H1 (cell line): ENCODE data around the gene UBE2K. TPM values are rescaled to one million over a fixed set of nuclear protein-coding genes. Genes with fewer than 3 reads are reported as not detected.

Experiments
- CTCF ChIA-PET: fragments of 300-600 bp; sonication (Branson Sonifier 250); formaldehyde crosslinking; loops from one replicate; lab custom pipeline; 2021; ENCODE audit not compliant: partially characterized antibody; lab: Charles Lee
- POLR2A ChIA-PET: fragments of 300-600 bp; sonication (Branson Sonifier 250); formaldehyde crosslinking; loops from one replicate; lab custom pipeline; 2021; ENCODE audit warnings: inconsistent platforms; ENCODE audit not compliant: partially characterized antibody; lab: Charles Lee
- DNase-seq, 2 experiments: peaks; one replicate each; pipeline versions ENCODE4 v3.0.0 to v3.0.0-alpha.2; 2010 to 2022; ENCODE audit warnings: low spot score in 2 of 2, low read depth in 1 of 2, mixed read lengths in 1 of 2
- FAIRE-seq: peaks from 2 replicates; lab custom pipeline; 2011; peaks lifted over from hg19 to GRCh38; lab: Jason Lieb, UNC
- H2AFZ ChIP-seq: 2 replicates; pipeline ENCODE4 v1.8.1; 2012; ENCODE audit warnings: low read length, inconsistent platforms
- H2AK5ac ChIP-seq: 2 replicates; pipeline ENCODE4 v1.6.1; 2013; ENCODE audit warnings: low read depth, low read length
- H2BK120ac ChIP-seq: replicated peaks from 2 replicates; pipeline ENCODE3; 2013; ENCODE audit warnings: low read depth, low read length, inconsistent platforms
- H2BK12ac ChIP-seq: 2 replicates; pipeline ENCODE4 v1.6.1; 2013; ENCODE audit warnings: low read depth, low read length
- H2BK15ac ChIP-seq: 2 replicates; pipeline ENCODE4 v1.6.1; 2013; ENCODE audit warnings: low read length
- H2BK20ac ChIP-seq: 2 replicates; pipeline ENCODE4 v1.6.1; 2013; ENCODE audit warnings: low read length
- H2BK5ac ChIP-seq: 2 replicates; pipeline ENCODE4 v1.6.1; 2013; ENCODE audit warnings: low read depth, low read length
- H3K14ac ChIP-seq: 2 replicates; pipeline ENCODE4 v1.6.1; 2013; ENCODE audit warnings: inconsistent platforms; ENCODE audit not compliant: insufficient read length
- H3K18ac ChIP-seq: 2 replicates; pipeline ENCODE4 v1.6.1; 2013; ENCODE audit warnings: low read length; ENCODE audit errors: extremely low read depth
- H3K23ac ChIP-seq: 2 replicates; pipeline ENCODE4 v1.6.1; 2013; ENCODE audit warnings: inconsistent platforms; ENCODE audit not compliant: insufficient read length
- H3K23me2 ChIP-seq: 2 replicates; pipeline ENCODE4 v1.6.1; 2013; ENCODE audit warnings: low read depth, low read length
- H3K27ac ChIP-seq: 2 replicates; pipeline ENCODE4 v1.6.1; 2011; ENCODE audit warnings: low read depth, low read length, inconsistent platforms
- H3K27me3 ChIP-seq, 4 experiments: replicated peaks in 1 of 4; 1 replicate in 1 of 4; 2 replicates in 3 of 4; pipeline versions ENCODE4 v1.6.1 to v1.8.1; 2011 to 2013; ENCODE audit warnings: low read length in 3 of 4, mild to moderate bottlenecking in 3 of 4, inconsistent platforms in 2 of 4, mixed read lengths in 2 of 4, moderate library complexity in 1 of 4; ENCODE audit not compliant: control insufficient read depth in 3 of 4, insufficient read depth in 3 of 4; ENCODE audit errors: extremely low read depth in 1 of 4
- H3K36me3 ChIP-seq, 4 experiments: 2 replicates each; pipeline versions ENCODE4 v1.6.1 to v1.8.1; 2011 to 2013; ENCODE audit warnings: mild to moderate bottlenecking in 4 of 4, low read length in 3 of 4, moderate library complexity in 2 of 4, control low read depth in 1 of 4, inconsistent platforms in 1 of 4; ENCODE audit not compliant: insufficient read depth in 4 of 4, control insufficient read depth in 2 of 4
- H3K4ac ChIP-seq: replicated peaks from 2 replicates; pipeline ENCODE3; 2013; ENCODE audit warnings: low read length, low read depth, mixed read lengths, inconsistent platforms; ENCODE audit not compliant: insufficient read length
- H3K4me1 ChIP-seq, 4 experiments: replicated peaks in 1 of 4; 1 replicate in 1 of 4; 2 replicates in 3 of 4; pipeline versions ENCODE4 v1.6.1 to v1.8.1; 2011 to 2013; ENCODE audit warnings: low read length in 3 of 4, inconsistent platforms in 2 of 4, mixed read lengths in 1 of 4; ENCODE audit not compliant: insufficient read depth in 4 of 4, control insufficient read depth in 3 of 4
- H3K4me2 ChIP-seq, 2 experiments: 2 replicates each; pipeline versions ENCODE4 v1.6.1 to v1.8.1; 2011 to 2013; ENCODE audit warnings: low read depth in 2 of 2, low read length in 2 of 2, control low read depth in 1 of 2, inconsistent platforms in 1 of 2, mild to moderate bottlenecking in 1 of 2; ENCODE audit not compliant: insufficient read depth in 1 of 2
- H3K4me3 ChIP-seq, 4 experiments: fragments of 200-600, 300-600 bp in 1 of 4; sonication (generic), shearing (Covaris generic), sonication (Bioruptor Twin) in 1 of 4; 2 replicates each; pipeline versions ENCODE4 v1.5.1 to v1.8.1; 2011 to 2016; ENCODE audit warnings: low read length in 4 of 4, low read depth in 3 of 4, control low read depth in 2 of 4, inconsistent platforms in 2 of 4, mild to moderate bottlenecking in 2 of 4, mixed read lengths in 1 of 4, moderate library complexity in 1 of 4; ENCODE audit not compliant: insufficient read depth in 2 of 4; ENCODE audit errors: extremely low read depth in 1 of 4
- H3K56ac ChIP-seq: replicated peaks from 2 replicates; pipeline ENCODE3; 2013; ENCODE audit warnings: low read depth, mild to moderate bottlenecking, mixed read lengths, low read length, inconsistent platforms; ENCODE audit not compliant: insufficient read length
- H3K79me1 ChIP-seq: 2 replicates; pipeline ENCODE4 v1.6.1; 2013; ENCODE audit warnings: low read depth, low read length, control low read depth
- H3K79me2 ChIP-seq, 2 experiments: 2 replicates each; pipeline versions ENCODE4 v1.6.1 to v1.8.1; 2012 to 2013; ENCODE audit warnings: low read length in 2 of 2, mild to moderate bottlenecking in 2 of 2, inconsistent platforms in 1 of 2; ENCODE audit not compliant: insufficient read depth in 2 of 2, control insufficient read depth in 1 of 2
- H3K9ac ChIP-seq, 4 experiments: replicated peaks in 1 of 4; 1 replicate in 1 of 4; 2 replicates in 3 of 4; pipeline versions ENCODE4 v1.6.1 to v1.8.1; 2011 to 2013; ENCODE audit warnings: low read depth in 3 of 4, low read length in 3 of 4, control low read depth in 2 of 4, mild to moderate bottlenecking in 2 of 4, moderate library complexity in 2 of 4, inconsistent platforms in 1 of 4; ENCODE audit errors: extremely low read depth in 1 of 4
- H3K9me3 ChIP-seq, 2 experiments: 2 replicates each; pipeline versions ENCODE4 v1.6.1 to v1.8.1; 2012 to 2013; ENCODE audit warnings: mild to moderate bottlenecking in 2 of 2, moderate library complexity in 2 of 2, control low read depth in 1 of 2, inconsistent platforms in 1 of 2, low read depth in 1 of 2, low read length in 1 of 2, mixed read lengths in 1 of 2; ENCODE audit not compliant: insufficient read depth in 2 of 2
- H4K20me1 ChIP-seq, 2 experiments: replicated peaks in 1 of 2; 2 replicates each; pipeline versions ENCODE3 to v1.8.1; 2011 to 2013; ENCODE audit warnings: inconsistent platforms in 2 of 2, low read length in 2 of 2, mild to moderate bottlenecking in 1 of 2; ENCODE audit not compliant: insufficient read depth in 2 of 2, control insufficient read depth in 1 of 2
- H4K5ac ChIP-seq: 2 replicates; pipeline ENCODE4 v1.6.1; 2013; ENCODE audit warnings: low read length, low read depth, mixed read lengths, inconsistent platforms; ENCODE audit not compliant: insufficient read length
- H4K8ac ChIP-seq: 2 replicates; pipeline ENCODE4 v1.8.0; 2013; ENCODE audit warnings: mild to moderate bottlenecking, moderate library complexity, low read length, inconsistent platforms; ENCODE audit not compliant: insufficient read depth; ENCODE audit errors: extremely low read depth
- H4K91ac ChIP-seq: replicated peaks from 2 replicates; pipeline ENCODE3; 2013; ENCODE audit warnings: low read length, mixed read lengths, inconsistent platforms; ENCODE audit not compliant: insufficient read length
- ASH2L ChIP-seq: fragments of 200-600, 300-600 bp; sonication (generic); IDR thresholded peaks from one replicate; pipeline ENCODE4 v1.7.1; 2017; ENCODE audit warnings: low read length
- CBX5 ChIP-seq: fragments of 300-800, 300-1000 bp; sonication (generic); IDR thresholded peaks from 2 replicates; pipeline ENCODE4 v1.7.1; 2016; ENCODE audit warnings: antibody characterized with exemption, low read length, low read depth
- GTF2F1 ChIP-seq: IDR thresholded peaks from 2 replicates; pipeline ENCODE4 v1.6.1; 2012; ENCODE audit warnings: low read depth, low read length, improper control_type of control experiment, borderline replicate concordance
- WGBS, 2 experiments: shearing (Covaris generic) in 1 of 2; methylation state at CpG; one replicate each; pipeline versions ENCODE4 v1.1.6 to v1.1.7; 2013 to 2015; ENCODE audit warnings: low lambda C conversion rate in 2 of 2, mixed read lengths in 2 of 2, inconsistent platforms in 1 of 2, low coverage in 1 of 2, missing lambda C conversion rate in 1 of 2; ENCODE audit not compliant: insufficient replicate concordance in 2 of 2, insufficient coverage in 1 of 2, insufficient read length in 1 of 2; ENCODE audit errors: extremely low coverage in 1 of 2, missing lambda C conversion rate in 1 of 2; 5-methylcytosine and 5-hydroxymethylcytosine counted together
- polyA plus RNA-seq, 7 experiments: library from polyadenylated mRNA; depleted of rRNA in 3 of 7; stranded (reverse) in 5 of 7; unstranded in 2 of 7; fragments of >200 nt in 5 of 7; fragments of 200-250 nt in 2 of 7; gene quantifications; 1 replicate in 5 of 7; 2 replicates in 1 of 7; 4 replicates in 1 of 7; pipeline versions ENCODE4 v1.2.1 to v1.2.3, GENCODE V29; 2011 to 2013; ENCODE audit warnings: missing spikeins in 2 of 7, mixed read lengths in 2 of 7
- total RNA-seq: library from RNA; stranded (reverse); fragmentation: NEBNext Ultra II Directional; extraction: Animal tissue kit (Norgen Biotek cat#: 25700); gene quantifications from 2 replicates; pipeline ENCODE4 v1.2.1, GENCODE V29; 2021

The UBE2K gene
- total and polyA plus RNA-seq, 2 of the 8 experiments (the other 6 are each of a cell fraction or from before 2014, with no cell fraction given) = 53.6 to 174 TPM

DNA sequence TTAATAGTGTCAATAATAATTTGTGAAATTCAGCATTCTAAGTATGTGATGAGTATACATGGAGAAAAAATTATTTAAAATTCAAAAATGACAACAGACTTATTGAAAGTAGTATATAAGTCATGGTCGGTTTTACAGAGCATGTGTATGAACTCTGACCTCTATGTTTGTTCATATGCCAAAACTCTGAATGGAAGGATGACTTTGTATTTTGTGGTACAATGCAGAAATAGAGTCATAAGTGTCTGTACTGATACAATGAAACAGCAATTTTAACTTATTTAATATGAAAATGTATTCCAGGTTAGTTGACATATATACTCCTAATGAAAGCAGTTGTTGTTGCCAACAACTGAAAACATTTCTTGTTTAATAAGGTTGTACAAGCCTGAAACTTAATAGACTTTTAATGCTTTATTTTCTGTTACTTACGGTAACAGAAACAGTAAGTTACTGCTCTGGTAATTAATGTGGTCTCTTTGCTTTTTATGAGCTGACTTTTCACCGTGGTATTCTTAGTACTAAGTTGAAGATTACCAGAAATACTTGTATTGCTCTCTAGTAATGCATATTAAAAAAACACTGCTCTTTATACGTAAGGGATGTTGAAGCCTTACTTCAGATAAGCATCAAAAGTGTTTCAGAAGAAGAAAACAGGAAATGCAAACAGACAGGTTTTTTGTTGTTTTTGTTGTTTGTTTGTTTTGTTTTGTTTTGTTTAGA, 1.9 kb downstream of the UBE2K start:
- Histone ChIP-seq H4K91ac (no peak overlapping the region), H4K8ac (no peak overlapping the region), H3K27me3 (no peaks in the 10 kb centered on the region), H3K23me2 (peaks cover 2% of the 10 kb centered on the region; the same call in 1 of the 2 replicates), H3K9ac (no peak overlapping the region), H3K18ac (no peak overlapping the region), H3K14ac (no peak overlapping the region), H2BK20ac (no peak overlapping the region), H2BK5ac (no peak overlapping the region), H2BK120ac (no peak overlapping the region), H3K79me1 (no peaks in the 10 kb centered on the region; the same call in 1 of the 2 replicates), H3K9me3 (no peaks in the 10 kb centered on the region), H3K23ac (no peak overlapping the region), H3K4me2 (peak overlapping the region; percentile 83 to 90), H2BK15ac (no peak overlapping the region), H3K79me2 (peaks cover 49 to 68% of the 10 kb centered on the region in 2 experiments), H3K27ac (no peak overlapping the region), H4K20me1 (peaks cover 10 to 23% of the 10 kb centered on the region in 2 experiments), H3K36me3 (peaks cover 0 to 10% (median 2%) of the 10 kb centered on the region in 4 experiments; a peak in 3 of 8 replicates), H3K4me1 (peaks cover 0 to 9% (median 4%) of the 10 kb centered on the region in 4 experiments; a peak in 3 of 7 replicates), H2AK5ac (no peak overlapping the region), H3K56ac (no peak overlapping the region), H2AFZ (no peak overlapping the region), H4K5ac (no peak overlapping the region), H3K4ac (no peak overlapping the region), H3K4me3 (peak overlapping the region in 3 of 4 experiments; percentile 93 to 95 (median 95); a peak in 5 of 8 replicates), H2BK12ac (no peak overlapping the region)
- FAIRE-seq (no peak), DNase-seq (no peak)
- 57% methylated on average over 4 of the region's 4 CpGs; no CpG with 5 or more reads in 1 of the 2 experiments for WGBS, 2 experiments
- ChIA-PET POLR2A (interaction anchor here (1.3 to 4.1 kb wide), 3 partner anchors 8 to 173 kb away, joined by 3 to 26 read pairs (median 12); partner anchors contain the start of gene UGDH), CTCF (interaction anchor here (0.9 kb wide), 1 partner anchor 51 kb away, joined by 3 read pairs; no protein-coding TSS in a partner anchor)
- no peak for TF ChIP-seq ASH2L
- TF ChIP-seq CBX5 = no peak
- TF ChIP-seq GTF2F1 = no peak
